Esophagus muscularis mucosa (tissue), 3 donors: Measurements from ENCODE around the gene RBM14.

Source experiments
- CTCF ChIP-seq, 3 experiments: fragments of 200-600 bp in 2 of 3; fragments of 450-650 bp in 1 of 3; sonication (generic) in 2 of 3; IDR thresholded peaks; one replicate each; pipeline ENCODE4 v1.5.1; 2017 to 2019; ENCODE audit warnings: antibody characterized with exemption in 3 of 3, mild to moderate bottlenecking in 2 of 3, moderate library complexity in 1 of 3
- EP300 ChIP-seq: sonication (generic); formaldehyde crosslinking; IDR thresholded peaks from one replicate; pipeline ENCODE4 v1.6.1; 2017; ENCODE audit warnings: antibody characterized with exemption

- TF ChIP-seq CTCF (IDR thresholded peaks at IDR 0.05) (no peak), EP300 (no peak)
Observed at GRCh38 chr11:66624450-66624849, 8.0 kb downstream of the RBM14 start.
